SK-N-MC (cell line): ENCODE measurements around the gene AOPEP.

Experiments
- EZH2 ChIP-seq: fragments of 200-600 bp; sonication (generic); IDR thresholded peaks from one replicate; pipeline ENCODE4 v1.6.1; 2017; ENCODE audit warnings: antibody characterized with exemption
- POLR2AphosphoS5 ChIP-seq: IDR thresholded peaks from 2 replicates; pipeline ENCODE4 v1.6.1; 2012; ENCODE audit warnings: mild to moderate bottlenecking, low read depth, low read length, borderline replicate concordance

DNA sequence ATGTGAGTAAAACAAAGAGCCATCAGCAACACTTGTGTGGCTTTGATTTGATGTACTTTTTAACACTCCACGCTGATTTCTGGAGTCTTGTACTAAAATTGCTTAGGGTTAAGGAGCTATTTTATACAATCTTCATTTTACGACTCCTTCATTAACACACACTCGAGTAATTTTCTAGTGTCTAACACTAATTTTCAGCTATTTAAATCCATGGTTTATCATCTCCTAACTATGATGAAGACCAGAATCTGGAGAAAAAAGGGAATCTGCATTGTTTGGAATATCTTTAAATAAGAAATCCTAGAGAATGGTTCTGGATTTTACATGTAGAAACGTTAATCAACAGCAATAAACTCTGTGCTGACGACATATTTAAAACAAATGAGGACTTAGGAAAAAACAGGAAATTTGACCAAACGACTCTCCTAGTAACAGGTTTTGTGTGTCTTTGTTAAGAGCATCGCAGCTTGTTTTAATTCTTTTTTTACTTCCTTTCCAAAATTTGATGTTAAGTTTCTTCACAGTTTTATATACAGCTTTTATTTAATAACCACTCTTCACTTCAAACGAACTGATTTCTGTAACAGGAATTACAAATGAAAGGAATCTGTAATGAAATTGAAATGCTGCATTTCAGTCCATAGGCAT, 138.5 kb downstream of the AOPEP start:
- TF ChIP-seq EZH2 (no peak), POLR2AphosphoS5 (no peak)
